ENCODE results near the gene PYHIN1. TPM values are rescaled to one million over a fixed set of nuclear protein-coding genes. Genes with fewer than 3 reads are reported as not detected.

The PYHIN1 gene
- total RNA-seq (2021; fragmentation: NEBNext Ultra II Directional; extraction: Animal tissue kit (Norgen Biotek cat#: 25700)) (not detected in 2 replicates), polyA plus RNA-seq (2011; rRNA removed) (not detected in 2 replicates), polyA minus RNA-seq (2011; rRNA and poly(A)+ RNA removed) (not detected in 2 replicates)
- polyA plus RNA-seq (2011; cell fraction: cytosol; rRNA removed), result not detected
- polyA plus RNA-seq (2011; cell fraction: nucleus; rRNA removed), result not detected
- polyA plus RNA-seq (2012, experiment 1 of 2), result not detected in 4 replicates
- not detected for polyA plus RNA-seq (2012, experiment 2 of 2)
- polyA plus RNA-seq (2013, experiment 1 of 2), result not detected
- not detected for polyA plus RNA-seq (2013, experiment 2 of 2)
- polyA minus RNA-seq (2011; cell fraction: cytosol; rRNA and poly(A)+ RNA removed), result not detected
- polyA minus RNA-seq (2011; cell fraction: nucleus; rRNA and poly(A)+ RNA removed), result not detected
- long read RNA-seq, experiment 1, result 0 reads
- long read RNA-seq, experiment 2, result 0 reads

GRCh38 chr1:158931055-158931737 is at the start of gene PYHIN1:
PYHIN1 (plus strand) TSS chr1:158931552; CDS start chr1:158936911, 5,359 bp downstream.
- H3K14ac ChIP-seq (ENCODE audit: insufficient read length), result no peak within 1 kb of the TSS
- H3K79me2 ChIP-seq (ENCODE audit: control insufficient read depth in 1 of 2, insufficient read depth in 2 of 2, low read length in 2 of 2), result no peaks in the 10 kb centered on the region
- H3K23ac ChIP-seq (ENCODE audit: insufficient read length), result no peak within 1 kb of the TSS
- H3K9ac ChIP-seq (replicated peaks in 1 of 4; ENCODE audit: extremely low read depth in 1 of 4, low read depth in 3 of 4, low read length in 3 of 4), result no peak within 1 kb of the TSS
- no peaks in the 10 kb centered on the region for H4K20me1 ChIP-seq (replicated peaks in 1 of 2; ENCODE audit: control insufficient read depth in 1 of 2, insufficient read depth in 2 of 2, low read length in 2 of 2)
- no peaks in the 10 kb centered on the region for H3K79me1 ChIP-seq (ENCODE audit: low read depth, low read length)
- no peak within 1 kb of the TSS for H3K4me3 ChIP-seq (ENCODE audit: extremely low read depth in 1 of 4, insufficient read depth in 2 of 4, low read depth in 3 of 4, low read length in 4 of 4)
- H2BK15ac ChIP-seq (ENCODE audit: low read length), result no peak within 1 kb of the TSS
- no peak within 1 kb of the TSS for H4K5ac ChIP-seq (ENCODE audit: insufficient read length, low read depth, low read length)
- no peak for TF ChIP-seq POLR2A (IDR thresholded peaks at IDR 0.05; ENCODE audit: control extremely low read depth in 1 of 2, low read depth in 2 of 2, low read length in 2 of 2)
- H2BK20ac ChIP-seq (ENCODE audit: low read length), result no peak within 1 kb of the TSS
- H2BK120ac ChIP-seq (replicated peaks; ENCODE audit: low read depth, low read length), result no peak within 1 kb of the TSS
- POLR2A ChIA-PET (ENCODE audit: partially characterized antibody), result no interaction called here
- no peak within 1 kb of the TSS for H3K4me2 ChIP-seq (ENCODE audit: insufficient read depth in 1 of 2, low read depth in 2 of 2, low read length in 2 of 2)
- CTCF ChIA-PET (ENCODE audit: partially characterized antibody), result no interaction called here
- no peaks in the 10 kb centered on the region for H3K4me1 ChIP-seq (replicated peaks in 1 of 4; ENCODE audit: control insufficient read depth in 3 of 4, insufficient read depth in 4 of 4, low read length in 3 of 4)
- no peaks in the 10 kb centered on the region for H3K27me3 ChIP-seq (replicated peaks in 1 of 4; ENCODE audit: control insufficient read depth in 3 of 4, extremely low read depth in 1 of 4, insufficient read depth in 3 of 4, low read length in 3 of 4)
- no peak within 1 kb of the TSS for H3K18ac ChIP-seq (ENCODE audit: extremely low read depth, low read length)
- no peaks in the 10 kb centered on the region for H3K36me3 ChIP-seq (ENCODE audit: control insufficient read depth in 2 of 4, insufficient read depth in 4 of 4, low read length in 3 of 4)
- H2BK5ac ChIP-seq (ENCODE audit: low read depth, low read length), result no peak within 1 kb of the TSS
- no peak for FAIRE-seq
- H3K9me3 ChIP-seq (ENCODE audit: insufficient read depth in 2 of 2, low read depth in 1 of 2, low read length in 1 of 2), result peaks cover 0 to 9% of the 10 kb centered on the region in 2 experiments; a peak in 1 of 4 replicates
- no peak within 1 kb of the TSS for H3K27ac ChIP-seq (ENCODE audit: low read depth, low read length)
- 86% methylated on average over 3 of the region's 3 CpGs; no CpG with 5 or more reads in 1 of the 2 experiments for WGBS, 2 experiments (ENCODE audit: extremely low coverage in 1 of 2, insufficient coverage in 1 of 2, insufficient read length in 1 of 2, insufficient replicate concordance in 2 of 2, low coverage in 1 of 2, low lambda C conversion rate in 2 of 2, missing lambda C conversion rate in 1 of 2)
- no peak within 1 kb of the TSS for H2BK12ac ChIP-seq (ENCODE audit: low read depth, low read length)
- H2AK5ac ChIP-seq (ENCODE audit: low read depth, low read length), result no peak within 1 kb of the TSS
- no peaks in the 10 kb centered on the region for H3K23me2 ChIP-seq (ENCODE audit: low read depth, low read length)
- no peak within 1 kb of the TSS for H3K56ac ChIP-seq (replicated peaks; ENCODE audit: insufficient read length, low read depth, low read length)
- no peak within 1 kb of the TSS for H4K91ac ChIP-seq (replicated peaks; ENCODE audit: insufficient read length, low read length)
- H4K8ac ChIP-seq (ENCODE audit: extremely low read depth, insufficient read depth, low read length), result no peak within 1 kb of the TSS
- no peak within 1 kb of the TSS for H2AFZ ChIP-seq (ENCODE audit: low read length)
- DNase-seq (ENCODE audit: low read depth in 1 of 2, low spot score in 2 of 2), result no peak
- no peak within 1 kb of the TSS for H3K4ac ChIP-seq (replicated peaks; ENCODE audit: insufficient read length, low read depth, low read length)

Measured in H1 (cell line).